HG02981 (cell line): Measurements from ENCODE around the gene CALY.

Experiments
- ATAC-seq: cut with Tn5 transposase; IDR thresholded peaks from one replicate; pipeline ENCODE4 v1.9.1; 2021; ENCODE audit warnings: mild to moderate bottlenecking, moderate library complexity; ENCODE audit not compliant: unreplicated experiment

Gene CALY

DNA sequence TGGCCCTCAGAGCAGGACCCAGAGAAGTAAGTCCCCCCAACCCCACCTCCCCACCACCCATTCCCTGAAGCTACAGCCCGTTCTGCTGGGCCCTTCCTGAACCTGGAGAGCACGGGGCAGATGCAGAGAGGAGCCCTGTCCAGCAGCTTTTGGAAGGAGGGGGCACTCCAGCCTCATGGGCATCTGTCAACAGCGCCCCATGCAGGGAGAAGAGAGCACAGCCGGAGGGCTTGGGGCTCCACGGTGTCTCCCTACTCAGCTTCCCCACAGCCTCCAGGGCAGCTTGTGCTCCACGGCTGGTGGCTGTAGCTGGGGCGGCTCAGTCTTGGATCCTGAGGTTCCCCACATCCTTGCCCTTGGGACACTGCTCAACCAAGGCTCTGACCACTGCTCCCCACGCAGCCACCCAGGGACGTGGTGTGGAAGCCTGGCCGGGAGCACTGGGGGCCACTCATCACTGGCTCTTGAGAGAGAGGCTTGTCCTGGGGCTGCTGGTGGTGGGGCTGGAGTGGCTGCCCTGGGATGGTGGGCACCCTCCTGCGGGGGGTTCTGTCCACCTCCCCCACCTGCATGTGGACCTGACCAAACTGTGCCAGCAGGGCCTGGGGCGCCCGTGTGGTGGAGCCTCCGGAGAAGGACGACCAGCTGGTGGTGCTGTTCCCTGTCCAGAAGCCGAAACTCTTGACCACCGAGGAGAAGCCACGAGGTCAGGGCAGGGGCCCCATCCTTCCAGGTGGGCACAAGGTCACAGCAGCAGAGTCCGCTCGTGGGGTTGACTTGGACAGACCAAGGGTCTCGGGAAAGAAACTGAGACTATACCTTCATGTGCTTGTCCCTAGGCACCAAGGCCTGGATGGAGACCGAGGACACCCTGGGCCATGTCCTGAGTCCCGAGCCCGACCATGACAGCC is 15.0 kb upstream of the CALY start:
- no peak for ATAC-seq

GRCh38 chr10:133350950-133351329 is 14.2 kb upstream of the CALY start:
- ATAC-seq, result no peak

- ATAC-seq, result no peak
These were observed 13.7 kb upstream of the CALY start for GRCh38 chr10:133350283-133350949.

- no peak for ATAC-seq
These were observed 12.9 kb upstream of the CALY start for GRCh38 chr10:133349577-133350011.

DNA sequence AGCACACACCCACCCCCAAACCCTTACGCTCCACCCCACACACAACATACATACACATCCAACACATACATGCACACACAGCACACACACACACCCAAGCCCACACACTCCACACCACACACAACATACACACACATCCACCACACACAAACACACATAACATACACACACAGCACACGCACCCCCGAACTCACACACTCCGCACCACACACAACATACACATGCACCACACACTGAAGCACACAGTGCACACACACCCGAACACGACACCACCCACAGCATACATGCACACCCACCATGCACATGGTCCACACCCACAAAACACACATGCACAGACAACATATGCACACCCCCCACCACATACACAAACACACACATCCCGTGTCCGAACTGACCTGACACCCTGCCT is 12.5 kb upstream of the CALY start:
- ATAC-seq, result no peak

- no peak for ATAC-seq
These were observed 11.2 kb upstream of the CALY start for GRCh38 chr10:133347710-133348517.

DNA sequence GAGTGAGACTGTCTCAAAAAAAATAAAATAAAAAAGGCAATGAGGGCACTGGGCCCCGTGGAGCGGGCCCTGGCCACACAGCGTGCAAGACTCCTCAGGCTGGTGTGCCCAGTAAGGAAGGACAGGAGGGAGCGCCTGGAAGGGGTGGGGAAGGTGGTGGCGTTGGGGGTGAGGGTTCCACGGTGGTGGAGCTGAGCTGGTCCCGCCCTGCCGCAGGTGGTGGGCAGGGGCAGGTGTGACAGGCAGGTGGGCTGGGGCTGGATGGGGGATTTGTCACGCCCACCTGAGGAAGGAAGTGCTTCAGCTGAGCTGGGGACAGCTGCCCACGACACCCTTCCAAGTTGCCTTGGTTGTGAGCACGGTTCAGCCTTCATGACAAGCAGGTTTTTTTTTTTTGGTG is 9.7 kb upstream of the CALY start:
- no peak for ATAC-seq

DNA sequence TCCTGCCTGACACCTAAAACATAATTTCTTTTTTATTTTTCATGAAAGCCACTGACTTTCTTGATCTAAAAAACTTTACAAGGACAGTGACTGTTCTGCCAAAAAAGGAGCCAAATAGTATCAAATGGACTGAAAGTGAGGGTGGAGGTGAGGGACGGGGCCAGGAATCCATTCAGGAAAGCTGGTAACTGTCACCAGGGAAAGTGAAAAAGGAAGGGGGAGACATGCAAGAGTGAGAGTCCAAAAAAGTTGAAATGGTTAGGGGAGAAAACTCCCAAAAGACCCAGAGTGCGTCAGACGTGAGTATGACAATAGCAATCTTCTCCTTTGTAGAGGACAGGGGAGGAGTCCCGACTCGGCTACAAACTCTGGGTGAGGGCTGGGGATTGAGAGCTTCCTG is 7.5 kb upstream of the CALY start:
- no peak for ATAC-seq

DNA sequence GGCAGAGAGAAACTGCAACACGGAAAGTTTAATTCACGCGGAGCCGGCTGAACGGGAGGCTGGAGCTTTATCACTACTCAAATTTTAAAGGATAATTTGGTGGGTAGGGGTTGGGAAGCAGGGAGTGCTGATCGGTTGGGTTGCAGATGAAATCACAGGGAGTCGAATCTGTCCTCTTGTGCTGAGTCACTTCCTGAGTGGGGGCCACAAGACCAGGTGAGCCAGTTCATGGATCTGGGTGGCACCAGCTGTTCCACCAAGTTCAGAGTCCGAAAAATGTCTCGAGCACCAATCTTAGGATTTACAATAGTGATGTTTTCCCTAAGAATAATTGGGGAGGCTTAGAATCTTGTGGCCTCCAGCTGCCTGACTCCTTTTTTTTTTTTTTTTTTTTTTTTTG is 6.9 kb upstream of the CALY start:
- ATAC-seq, result no peak

- ATAC-seq, result no peak
These were observed 6.2 kb upstream of the CALY start for GRCh38 chr10:133342942-133343341.

DNA sequence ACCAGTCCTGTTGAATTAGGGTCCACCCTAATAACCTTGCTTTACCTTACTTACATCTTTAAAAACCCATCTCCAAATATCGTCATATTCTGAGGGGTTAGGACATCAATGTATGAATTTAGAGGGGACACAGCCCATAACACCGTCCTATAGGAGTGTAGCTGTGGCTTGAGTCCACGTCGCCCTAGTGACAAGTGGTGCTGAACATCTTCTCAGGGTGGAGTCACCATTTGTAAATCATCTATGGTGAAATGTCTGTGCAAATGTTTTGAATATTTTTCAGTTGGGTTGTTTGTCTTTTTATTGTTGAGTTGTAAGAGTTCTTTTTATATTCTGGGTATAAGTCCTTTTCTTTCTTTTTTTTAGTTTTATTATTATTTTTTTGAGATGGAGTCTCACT is 5.3 kb upstream of the CALY start:
- no peak for ATAC-seq

- no peak for ATAC-seq
These were observed 3.1 kb upstream of the CALY start for GRCh38 chr10:133339708-133340380.

GRCh38 chr10:133338080-133339071 is 1.7 kb upstream of the CALY start:
- ATAC-seq, result no peak

- ATAC-seq, result no peak
These were observed 652 bp upstream of the CALY start for GRCh38 chr10:133337370-133337725.

GRCh38 chr10:133336118-133336576 is 549 bp downstream of the CALY start:
- no peak for ATAC-seq

- ATAC-seq, result no peak
These were observed 1.2 kb downstream of the CALY start for GRCh38 chr10:133335246-133336117.

GRCh38 chr10:133334503-133335245 is 2.0 kb downstream of the CALY start:
- ATAC-seq, result no peak
